Tibial artery (tissue), 4 donors: ENCODE measurements around the gene ERC2.
"Not testable (repeated sequence)": the region's sequence is repeated elsewhere in the genome, so short reads cannot be mapped to it uniquely, and the experiment has no call there.

Experiments used
- DNase-seq, 2 donors: peaks; one replicate each; pipeline ENCODE4 v3.0.0-alpha.2; 2019
- H3K27ac ChIP-seq, 2 donors: fragments of 200-600 bp; sonication (generic) in 1 of 2; 1 replicate in 1 of 2; 2 replicates in 1 of 2; pipeline ENCODE4 v1.5.1; 2018 to 2019; ENCODE audit warnings: mild to moderate bottlenecking in 1 of 2
- H3K27me3 ChIP-seq, 2 donors: fragments of 200-600 bp; sonication (generic) in 1 of 2; one replicate each; pipeline versions ENCODE4 v1.5.1 to v1.6.0; 2016 to 2019
- H3K36me3 ChIP-seq, 3 donors: fragments of 200-600 bp; sonication (generic) in 2 of 3; one replicate each; pipeline ENCODE4 v1.5.1; 2016 to 2019; ENCODE audit warnings: mild to moderate bottlenecking in 2 of 3
- H3K4me1 ChIP-seq, 4 donors: fragments of 200-600 bp; sonication (generic) in 2 of 4; 1 replicate in 3 of 4; 2 replicates in 1 of 4; pipeline ENCODE4 v1.5.1; 2016 to 2019
- H3K4me3 ChIP-seq, 2 donors: fragments of 200-600 bp; sonication (generic) in 1 of 2; 1 replicate in 1 of 2; 2 replicates in 1 of 2; pipeline ENCODE4 v1.5.1; 2018 to 2019; ENCODE audit warnings: mild to moderate bottlenecking in 2 of 2
- H3K9me3 ChIP-seq, 3 donors: fragments of 200-600 bp; sonication (generic) in 1 of 3; one replicate each; pipeline ENCODE4 v1.5.1; 2016 to 2019
- CTCF ChIP-seq, 2 experiments: fragments of 200-600 bp in 1 of 2; fragments of 450-650 bp in 1 of 2; IDR thresholded peaks; one replicate each; pipeline ENCODE4 v1.5.1; 2017 to 2019; ENCODE audit warnings: antibody characterized with exemption in 2 of 2, mild to moderate bottlenecking in 1 of 2, moderate library complexity in 1 of 2
- intact Hi-C: fragments of 100-400 bp; cut with DNase I; formaldehyde crosslinking; loops from one replicate; pipeline ENCODE4 v1.15.0; 2023; ENCODE audit warnings: low total_unique reads

ERC2 gene

DNA sequence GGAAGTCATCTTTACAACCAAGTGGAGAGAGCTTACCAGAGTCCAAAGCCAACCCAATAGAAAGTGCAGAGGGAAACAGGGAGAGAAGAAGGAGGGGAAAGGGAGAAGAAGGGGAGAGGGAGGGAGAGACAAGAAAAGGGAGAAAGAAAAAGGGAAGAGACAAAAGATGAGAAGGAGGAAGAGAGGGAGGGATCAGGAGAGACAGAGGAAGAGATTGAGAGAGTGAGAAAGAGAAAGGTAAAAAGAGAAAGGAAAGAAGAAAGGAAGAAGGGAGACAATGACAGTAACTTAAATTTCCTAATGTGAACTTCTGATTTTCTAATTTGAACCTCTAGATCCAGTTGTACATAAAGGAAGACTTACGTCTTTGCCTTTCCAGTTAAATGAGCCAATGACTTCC lies 960.5 kb downstream of the ERC2 start:
- H3K36me3 ChIP-seq, result no peaks in the 10 kb centered on the region
- intact Hi-C loops, result no loop called here
- TF ChIP-seq CTCF (IDR thresholded peaks at IDR 0.05), result no peak
- H3K4me1 ChIP-seq, result no peaks in the 10 kb centered on the region
- H3K27me3 ChIP-seq, result peaks cover 0 to 6% of the 10 kb centered on the region in 2 donors
- H3K9me3 ChIP-seq, result no peaks in the 10 kb centered on the region
- DNase-seq, result no peak
- H3K4me3 ChIP-seq, result no peak overlapping the region
- no peak overlapping the region for H3K27ac ChIP-seq

GRCh38 chr3:55505776-55506175 lies 962.5 kb downstream of the ERC2 start:
- Histone ChIP-seq H3K27me3 (peaks cover 0 to 6% of the 10 kb centered on the region in 2 donors), H3K36me3 (no peaks in the 10 kb centered on the region), H3K27ac (no peak overlapping the region), H3K4me1 (no peaks in the 10 kb centered on the region), H3K9me3 (no peaks in the 10 kb centered on the region), H3K4me3 (no peak overlapping the region)
- DNase-seq, result no peak
- intact Hi-C loops, result no loop called here
- TF ChIP-seq CTCF (IDR thresholded peaks at IDR 0.05), result no peak

DNA sequence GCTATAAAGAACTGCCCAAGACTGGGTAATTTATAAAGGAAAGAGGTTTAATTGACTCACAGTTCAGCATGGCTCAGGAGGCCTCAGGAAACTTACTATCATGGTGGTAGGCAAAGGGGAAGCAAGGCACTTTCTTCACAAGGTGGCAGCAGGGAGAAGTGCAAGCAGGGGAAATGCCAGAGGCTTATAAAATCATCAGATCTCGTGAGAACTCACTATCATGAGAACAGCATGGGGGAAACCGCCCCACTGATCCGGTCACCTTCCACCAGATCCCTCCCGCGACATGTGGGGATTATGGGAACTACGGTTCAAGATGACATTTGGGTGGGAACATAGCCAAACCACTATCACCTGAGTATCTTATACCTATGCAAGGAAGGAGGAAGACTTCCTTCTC lies 963.2 kb downstream of the ERC2 start:
- H3K27ac ChIP-seq, H3K9me3 ChIP-seq, H3K36me3 ChIP-seq, H3K4me1 ChIP-seq, H3K27me3 ChIP-seq, H3K4me3 ChIP-seq, intact Hi-C loops, DNase-seq: not testable (repeated sequence)

GRCh38 chr3:55501905-55502304 lies 966.4 kb downstream of the ERC2 start:
- intact Hi-C loops, result no loop called here
- H3K4me3 ChIP-seq, result no peak overlapping the region
- no peaks in the 10 kb centered on the region for H3K36me3 ChIP-seq
- no peak for TF ChIP-seq CTCF (IDR thresholded peaks at IDR 0.05)
- no peak for DNase-seq
- H3K4me1 ChIP-seq, result no peaks in the 10 kb centered on the region
- H3K9me3 ChIP-seq, result no peaks in the 10 kb centered on the region
- peaks cover 0 to 3% of the 10 kb centered on the region in 2 donors for H3K27me3 ChIP-seq
- no peak overlapping the region for H3K27ac ChIP-seq

DNA sequence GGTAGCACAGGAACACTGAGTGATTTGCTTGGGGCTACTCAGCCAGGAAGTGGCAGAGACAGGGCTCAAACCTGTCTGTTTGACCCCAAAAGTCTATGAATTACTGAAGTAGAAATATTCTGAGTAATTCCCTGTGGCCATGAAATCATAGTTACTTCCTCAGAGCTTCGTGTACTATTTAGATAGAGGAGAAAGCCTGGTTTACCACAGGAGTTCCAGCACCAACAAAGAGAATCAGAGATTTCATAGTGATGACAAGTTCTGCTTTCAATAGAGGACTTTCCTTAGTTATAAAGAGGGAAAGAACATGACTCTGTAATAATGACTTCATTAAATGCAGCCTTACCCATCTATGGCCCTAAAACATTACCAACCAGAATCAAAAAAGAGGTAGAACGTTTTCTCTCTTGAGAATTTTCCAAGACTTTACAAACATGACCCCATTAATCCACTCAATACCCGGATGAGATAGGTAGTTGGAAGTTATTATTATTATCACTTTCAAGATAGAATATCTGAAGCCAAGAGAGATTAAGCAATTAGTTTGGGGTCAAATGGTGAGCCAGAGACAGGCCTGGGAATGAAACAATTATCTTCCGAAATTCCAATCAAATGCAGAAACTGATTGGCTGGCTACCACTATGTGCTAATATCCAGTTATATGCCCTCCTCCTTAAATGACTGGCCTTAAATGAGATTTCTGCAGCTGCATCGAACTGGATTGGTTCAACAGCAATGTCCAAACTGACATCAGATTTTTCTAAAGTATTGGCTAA lies 967.5 kb downstream of the ERC2 start:
- Histone ChIP-seq H3K4me1 (no peaks in the 10 kb centered on the region), H3K36me3 (no peaks in the 10 kb centered on the region), H3K4me3 (no peak overlapping the region), H3K27me3 (peaks cover 0 to 3% of the 10 kb centered on the region in 2 donors), H3K27ac (no peak overlapping the region), H3K9me3 (no peaks in the 10 kb centered on the region)
- DNase-seq, result no peak
- no peak for TF ChIP-seq CTCF (IDR thresholded peaks at IDR 0.05)
- intact Hi-C loops, result no loop called here

DNA sequence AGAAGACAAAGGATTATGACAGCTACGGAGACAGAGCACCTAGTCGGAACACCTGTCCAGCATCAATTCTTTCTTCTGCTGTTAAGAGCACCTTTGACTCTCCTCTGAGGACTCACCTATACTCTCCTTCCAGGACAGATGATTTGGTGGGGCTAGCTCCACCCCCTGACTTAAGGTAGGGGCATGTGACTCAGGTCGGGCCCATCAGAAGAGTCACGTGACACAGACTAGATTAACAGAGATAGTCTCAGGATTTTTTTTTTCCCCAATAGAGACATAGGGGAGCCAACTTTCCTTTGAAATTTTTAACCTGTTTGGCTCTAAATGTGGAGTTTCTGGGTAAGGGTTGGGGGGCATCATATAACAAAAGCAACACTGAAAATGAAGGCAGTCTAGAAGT lies 969.7 kb downstream of the ERC2 start:
- no peak for DNase-seq
- Histone ChIP-seq H3K4me3 (no peak overlapping the region), H3K9me3 (no peaks in the 10 kb centered on the region), H3K27ac (no peak overlapping the region), H3K36me3 (no peaks in the 10 kb centered on the region), H3K27me3 (peaks cover 0 to 14% of the 10 kb centered on the region in 2 donors), H3K4me1 (no peaks in the 10 kb centered on the region)
- intact Hi-C loops, result no loop called here
- TF ChIP-seq CTCF (IDR thresholded peaks at IDR 0.05), result no peak
